Stimulated activated CD8-positive, alpha-beta memory T cell treated with anti-CD3 and anti-CD28 coated beads, Interleukin-7, amount 100 ng/mL, for 4 hours (primary cell): ENCODE data around the gene PIGU.
A peak's percentile ranks its signal among the peaks of the same experiment; 100 is the strongest.

ENCODE experiments used
- DNase-seq, 2 donors: peaks; one replicate each; pipeline ENCODE4 v3.0.0-alpha.2; 2020; ENCODE audit warnings: low read depth in 2 of 2

The PIGU gene

DNA sequence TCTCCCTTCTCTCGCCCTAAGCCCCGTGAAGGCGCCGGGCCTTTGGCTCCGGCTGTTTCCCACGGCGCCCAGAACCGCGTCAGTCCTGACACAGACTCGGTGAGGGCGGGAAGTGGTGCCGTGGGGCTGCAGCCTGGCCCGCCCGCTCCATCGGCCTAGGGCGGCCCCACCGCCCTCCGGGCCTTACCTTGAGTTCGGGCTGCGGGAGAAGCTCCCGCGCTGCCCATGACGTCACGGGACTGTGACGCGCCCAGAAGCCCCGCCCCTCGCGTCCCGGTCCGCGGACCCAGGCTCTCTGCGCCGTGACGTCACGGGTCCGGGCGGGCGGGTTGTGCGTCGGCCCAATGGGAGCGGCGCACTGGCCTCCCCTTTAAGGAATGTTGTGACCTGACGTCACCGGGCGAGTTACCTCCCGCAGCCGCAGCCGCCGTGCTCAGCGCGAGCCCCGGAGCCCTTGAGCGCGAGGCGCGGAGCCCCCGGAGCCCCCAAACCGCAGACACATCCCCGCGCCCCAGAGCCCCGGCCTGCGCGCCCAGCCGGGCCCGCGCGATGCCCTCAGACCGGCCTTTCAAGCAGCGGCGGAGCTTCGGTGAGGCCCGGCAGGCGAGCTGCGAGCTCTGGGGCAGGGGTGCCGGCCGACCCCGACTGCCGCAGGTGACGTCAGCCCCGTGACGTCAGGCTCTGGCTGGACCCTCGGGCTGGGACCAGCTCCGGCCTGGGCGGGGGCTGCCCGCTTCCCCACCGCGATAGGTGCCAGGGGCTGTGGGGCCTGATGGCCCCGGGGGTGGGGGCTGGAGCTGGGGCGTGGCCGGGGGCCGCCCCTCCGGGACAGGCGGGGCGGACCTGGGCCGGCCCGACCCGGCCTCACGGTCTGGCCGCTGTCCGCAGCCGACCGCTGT is 118.3 kb downstream of the PIGU start, which contains the start of gene MAP1LC3A:
Gene MAP1LC3A, plus strand, starts transcription at position 399 of the 899 bp plus-strand sequence. Its CDS starts 151 bp downstream, at position 550.
- peak; percentile 83 to 91 for DNase-seq

DNA sequence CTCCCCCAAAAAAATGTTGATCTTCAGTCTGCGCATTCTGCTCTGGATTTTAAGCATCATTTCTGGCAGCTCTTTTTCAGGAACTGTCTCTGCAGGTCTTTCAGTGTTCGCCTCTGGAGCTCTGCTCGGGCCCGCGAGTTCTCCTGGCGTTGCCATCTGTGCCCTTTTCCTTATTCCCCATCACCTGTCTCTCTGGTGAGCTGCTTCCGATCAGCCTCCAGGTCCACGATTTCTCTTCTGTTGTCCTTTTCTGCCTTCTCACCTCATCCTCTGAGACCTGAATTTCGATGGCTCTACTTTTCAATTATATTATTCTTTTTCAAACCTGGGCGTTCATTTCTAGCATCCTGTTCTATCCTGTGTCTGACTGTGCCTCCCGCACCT is 119.0 kb downstream of the PIGU start:
- no peak for DNase-seq

DNA sequence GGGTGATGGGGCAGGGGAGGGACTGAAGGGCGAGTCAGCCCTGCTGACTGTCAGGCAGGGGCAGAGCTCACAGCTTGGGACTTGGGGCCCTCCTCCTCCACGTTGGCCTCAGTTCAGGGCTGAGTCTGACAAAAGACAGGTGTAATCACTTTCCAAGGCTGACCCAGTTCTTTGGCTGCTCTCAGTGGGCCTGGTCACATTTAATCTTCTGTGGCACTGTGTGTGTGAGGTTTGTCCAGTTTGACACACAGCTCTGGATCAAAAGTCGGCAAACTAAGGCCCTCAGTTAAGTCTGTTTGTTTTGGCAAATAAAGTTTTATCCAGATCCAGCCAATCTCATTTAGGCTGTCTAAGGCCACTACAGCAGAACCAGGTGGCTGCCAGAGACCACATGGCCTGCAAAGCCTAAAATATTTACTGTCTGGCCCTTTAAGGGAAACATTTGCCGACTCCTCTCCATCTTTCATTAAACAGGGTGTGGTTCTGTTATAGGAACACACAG is 123.5 kb downstream of the PIGU start:
- DNase-seq: no peak

- DNase-seq: no peak
Measured at GRCh38 chr20:34552569-34552968, 124.3 kb downstream of the PIGU start.

GRCh38 chr20:34549929-34550305 is 127.0 kb downstream of the PIGU start:
- no peak for DNase-seq

DNA sequence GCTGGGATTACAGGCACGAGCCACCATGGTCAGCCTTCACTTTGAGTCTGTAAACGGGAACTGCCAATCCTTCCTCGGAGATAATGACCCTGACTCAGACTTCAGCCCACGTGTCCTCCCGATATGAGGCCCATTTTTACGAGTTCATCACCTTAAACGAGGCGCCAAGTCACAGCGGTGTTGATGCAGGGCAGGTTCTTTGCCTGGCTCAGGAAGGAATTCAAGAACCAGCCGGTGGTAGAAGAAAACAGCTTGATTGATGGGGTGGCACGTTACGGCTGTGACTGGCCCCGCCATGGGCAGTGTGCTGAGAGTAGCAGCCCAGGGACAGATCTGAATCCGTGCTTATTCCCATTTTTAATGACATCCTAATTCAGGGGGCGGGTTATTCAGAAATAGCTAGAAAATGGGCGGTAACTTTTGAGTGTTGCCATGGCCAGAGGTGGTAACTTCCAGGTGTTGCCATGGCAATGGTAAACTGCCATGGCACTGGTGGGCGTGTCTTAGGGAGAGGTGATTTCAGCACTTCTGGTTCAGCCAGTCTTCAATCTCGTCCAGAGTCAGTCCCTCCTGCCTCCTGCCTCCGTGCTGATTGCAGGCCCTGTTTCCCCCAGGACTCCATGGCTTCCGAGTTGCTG is 127.5 kb downstream of the PIGU start:
- no peak for DNase-seq

GRCh38 chr20:34547844-34548613 is 128.9 kb downstream of the PIGU start:
- no peak for DNase-seq

- no peak for DNase-seq
Measured at GRCh38 chr20:34546751-34547181, 130.1 kb downstream of the PIGU start.

- no peak for DNase-seq
Measured at GRCh38 chr20:34544109-34544796, 132.6 kb downstream of the PIGU start.

DNA sequence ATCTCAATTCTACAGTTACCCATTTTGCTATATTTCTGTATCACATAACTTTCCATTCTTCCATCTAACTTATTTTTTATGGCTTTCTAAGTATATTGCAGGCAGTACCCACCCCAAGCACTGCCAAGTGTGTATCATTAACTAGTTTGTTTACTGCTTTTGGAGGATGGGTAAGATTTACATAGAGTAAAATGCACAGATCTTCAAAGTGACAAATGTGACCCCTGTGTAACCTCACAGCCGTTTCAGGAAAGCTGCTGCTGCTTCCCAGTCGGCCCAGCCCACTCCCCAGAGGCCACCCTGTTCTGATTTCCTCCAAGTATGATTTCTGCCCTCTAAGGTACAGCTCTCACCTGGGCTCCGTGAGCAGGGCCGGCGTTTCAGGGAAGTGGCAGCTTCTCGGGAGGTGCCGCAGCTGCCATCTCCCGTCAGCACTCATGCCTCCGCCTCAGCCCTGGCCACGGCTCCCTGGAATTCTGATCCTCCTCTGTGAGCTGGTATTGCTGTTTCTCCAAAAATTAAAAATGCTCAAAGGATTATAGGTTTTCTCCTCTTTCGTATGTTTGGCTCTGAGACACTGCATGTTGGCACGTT is 133.3 kb downstream of the PIGU start:
- DNase-seq: no peak

DNA sequence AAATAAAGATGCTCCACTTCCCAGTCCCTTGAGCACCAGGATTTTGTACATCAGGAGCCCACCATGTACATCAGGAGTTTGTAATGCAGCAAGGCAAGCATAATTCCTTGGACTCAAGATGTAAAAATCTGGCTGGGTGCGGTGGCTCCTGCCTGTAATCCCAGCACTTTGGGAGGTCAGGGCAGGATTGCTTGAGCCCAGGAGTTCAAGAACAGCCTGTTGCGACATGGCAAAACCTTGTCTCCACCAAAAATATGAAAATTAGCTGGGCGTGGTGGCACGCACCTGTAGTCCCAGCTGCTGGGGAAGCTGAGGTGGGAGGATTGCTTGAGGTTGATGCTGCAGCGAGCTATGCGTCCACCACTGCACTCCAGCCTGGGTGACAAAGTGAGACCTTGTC is 134.5 kb downstream of the PIGU start:
- DNase-seq: no peak

GRCh38 chr20:34541917-34542316 is 135.0 kb downstream of the PIGU start:
- DNase-seq: no peak

DNA sequence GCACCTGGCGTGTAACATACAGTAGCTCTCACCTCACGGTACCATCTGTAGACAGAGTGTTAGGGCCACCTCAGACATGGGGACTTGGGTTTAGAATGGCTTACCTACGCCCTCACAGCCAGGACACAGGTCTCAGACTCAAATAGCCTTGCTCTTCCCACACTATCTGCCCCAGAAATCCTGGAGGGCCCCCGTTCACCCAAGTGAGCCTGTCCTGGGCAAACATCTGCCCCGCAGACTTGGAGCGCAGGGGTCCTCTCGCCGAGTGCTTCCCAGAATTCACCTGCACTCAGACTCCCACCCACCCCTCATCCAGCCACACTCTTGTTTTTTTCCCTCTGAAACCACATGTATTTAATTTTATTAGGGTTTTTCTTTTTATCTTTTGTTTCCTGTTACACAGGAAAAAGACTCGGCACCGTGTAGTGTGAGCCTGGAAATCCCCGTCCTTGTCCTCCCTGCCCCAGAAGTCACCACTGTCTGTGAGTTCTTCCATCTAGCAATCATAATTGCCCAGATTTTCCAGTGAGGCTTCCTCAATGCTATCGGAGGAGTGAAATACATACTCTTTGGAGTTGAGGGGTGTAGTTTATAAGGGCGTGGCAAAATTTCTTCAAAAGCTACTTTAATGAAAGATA is 135.5 kb downstream of the PIGU start:
- no peak for DNase-seq

GRCh38 chr20:34540596-34541263 is 136.2 kb downstream of the PIGU start:
- no peak for DNase-seq

- DNase-seq: no peak
Measured at GRCh38 chr20:34539756-34540155, 137.1 kb downstream of the PIGU start.

- no peak for DNase-seq
Measured at GRCh38 chr20:34538671-34539123, 138.2 kb downstream of the PIGU start.

DNA sequence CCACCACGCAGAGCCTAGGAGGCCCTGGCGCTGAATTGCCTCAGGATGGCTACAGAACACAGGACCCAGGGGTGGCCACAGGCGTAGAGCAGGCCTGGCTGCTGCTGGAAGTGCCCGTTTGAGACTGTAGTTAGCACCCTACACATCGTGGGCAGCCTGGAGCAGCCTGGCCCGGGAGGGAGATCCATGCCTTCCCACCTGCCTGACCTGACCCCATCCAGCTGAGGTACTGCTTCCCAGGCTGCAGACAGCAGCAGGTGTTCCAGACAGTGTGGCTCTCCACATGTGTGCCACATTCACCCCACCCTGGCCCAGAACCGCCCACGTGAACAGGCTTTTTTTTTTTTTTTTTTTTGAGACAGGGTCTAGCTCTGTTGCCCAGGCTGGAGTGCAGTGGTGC is 139.2 kb downstream of the PIGU start:
- no peak for DNase-seq

GRCh38 chr20:34536798-34537394 is 140.0 kb downstream of the PIGU start:
- DNase-seq: no peak

GRCh38 chr20:34535857-34536256 is 141.0 kb downstream of the PIGU start:
- no peak for DNase-seq
